WTC11 (cell line): ENCODE data around the gene MICAL1. TPM values are rescaled to one million over a fixed set of nuclear protein-coding genes. Genes with fewer than 3 reads are reported as not detected.

Source experiments
- ATAC-seq: fragments of 200-7000 bp; cut with Tn5 transposase; 2 replicates; pipeline ENCODE4 v1.10.0; 2021; ENCODE audit warnings: mild to moderate bottlenecking, moderate library complexity
- CTCF ChIA-PET: fragments of 300-600 bp; sonication (Branson Sonifier 250); formaldehyde crosslinking; loops from one replicate; lab custom pipeline; 2021; ENCODE audit warnings: antibody characterized with exemption; lab: Charles Lee
- POLR2A ChIA-PET: fragments of 350-600 bp; sonication (Branson Sonifier 250); formaldehyde crosslinking; loops from one replicate; lab custom pipeline; 2021; ENCODE audit warnings: antibody characterized with exemption; lab: Charles Lee
- DNase-seq: peaks from one replicate; pipeline ENCODE4 v3.0.0; 2021; ENCODE audit warnings: low spot score
- H3K27ac Mint-ChIP-seq: 2 replicates; pipeline ENCODE4 v1.8.0; 2021; ENCODE audit warnings: mixed read lengths
- H3K27me3 Mint-ChIP-seq: 2 replicates; pipeline ENCODE4 v1.8.0; 2021; ENCODE audit warnings: low read depth, mild to moderate bottlenecking, moderate library complexity, mixed read lengths
- H3K36me3 Mint-ChIP-seq: 2 replicates; pipeline ENCODE4 v1.8.0; 2021; ENCODE audit warnings: mixed read lengths
- H3K4me1 Mint-ChIP-seq: 2 replicates; pipeline ENCODE4 v1.8.0; 2022; ENCODE audit warnings: mixed read lengths
- H3K4me3 Mint-ChIP-seq: 2 replicates; pipeline ENCODE4 v1.8.0; 2021; ENCODE audit warnings: mild to moderate bottlenecking, moderate library complexity, mixed read lengths
- H3K9me3 Mint-ChIP-seq: 2 replicates; pipeline ENCODE4 v1.8.0; 2021; ENCODE audit warnings: mixed read lengths
- ARID4B ChIP-seq: sonication (generic); formaldehyde crosslinking; IDR thresholded peaks from 2 replicates; pipeline ENCODE4 v1.8.0; 2023; ENCODE audit warnings: missing genetic modification reagents, mild to moderate bottlenecking, borderline replicate concordance
- CBFB ChIP-seq: sonication (generic); formaldehyde crosslinking; IDR thresholded peaks from 2 replicates; pipeline ENCODE4 v1.8.1; 2022; ENCODE audit warnings: mild to moderate bottlenecking, low read depth, missing genetic modification reagents
- FOXJ3 ChIP-seq: sonication (generic); formaldehyde crosslinking; IDR thresholded peaks from 2 replicates; pipeline ENCODE4 v1.9.0; 2021; ENCODE audit warnings: missing genetic modification reagents, mild to moderate bottlenecking, borderline replicate concordance
- FOXP1 ChIP-seq: sonication (generic); formaldehyde crosslinking; IDR thresholded peaks from 2 replicates; pipeline ENCODE4 v1.8.0; 2022; ENCODE audit warnings: missing genetic modification reagents, mild to moderate bottlenecking, moderate library complexity, borderline replicate concordance
- GABPB1 ChIP-seq: sonication (generic); formaldehyde crosslinking; IDR thresholded peaks from 2 replicates; pipeline ENCODE4 v1.8.1; 2023; ENCODE audit warnings: mild to moderate bottlenecking, missing genetic modification reagents
- KAT7 ChIP-seq: sonication (generic); formaldehyde crosslinking; IDR thresholded peaks from 2 replicates; pipeline ENCODE4 v1.8.1; 2023; ENCODE audit warnings: missing genetic modification reagents, mild to moderate bottlenecking, borderline replicate concordance
- MAX ChIP-seq: sonication (generic); formaldehyde crosslinking; IDR thresholded peaks from 2 replicates; pipeline ENCODE4 v1.8.0; 2022; ENCODE audit warnings: mild to moderate bottlenecking, missing genetic modification reagents
- SMAD3 ChIP-seq: sonication (generic); formaldehyde crosslinking; IDR thresholded peaks from 2 replicates; pipeline ENCODE4 v1.8.0; 2022; ENCODE audit warnings: missing genetic modification reagents, mild to moderate bottlenecking, borderline replicate concordance
- TCF7 ChIP-seq: sonication (generic); formaldehyde crosslinking; IDR thresholded peaks from 2 replicates; pipeline ENCODE4 v1.8.0; 2022; ENCODE audit warnings: mild to moderate bottlenecking, low read depth, missing genetic modification reagents, moderate library complexity
- ZNF263 ChIP-seq: sonication (generic); formaldehyde crosslinking; IDR thresholded peaks from 2 replicates; pipeline ENCODE4 v1.8.1; 2022; ENCODE audit warnings: low read depth, mild to moderate bottlenecking, moderate library complexity, missing genetic modification reagents
- ZNF396 ChIP-seq: fragments of 250-450 bp; sonication (Bioruptor Pico); IDR thresholded peaks from 2 replicates; pipeline ENCODE4 v1.8.0; 2021; ENCODE audit warnings: mild to moderate bottlenecking, moderate library complexity, borderline replicate concordance
- ZNF671 ChIP-seq: fragments of 250-450 bp; sonication (Bioruptor Pico); IDR thresholded peaks from 2 replicates; pipeline ENCODE4 v1.8.0; 2021; ENCODE audit warnings: mild to moderate bottlenecking
- total RNA-seq: library from RNA; stranded (reverse); gene quantifications from 3 replicates; pipeline ENCODE4 v1.2.3, GENCODE V29; 2021
- TF ChIP-seq, protein P1 (sequence below): sonication (generic); formaldehyde crosslinking; IDR thresholded peaks from 2 replicates; pipeline ENCODE4 v1.8.1; 2022; ENCODE audit warnings: mild to moderate bottlenecking, missing genetic modification reagents, moderate library complexity, borderline replicate concordance
- TF ChIP-seq, protein P2 (sequence below): sonication (generic); formaldehyde crosslinking; IDR thresholded peaks from 2 replicates; pipeline ENCODE4 v1.8.0; 2022; ENCODE audit warnings: mild to moderate bottlenecking, missing genetic modification reagents
- TF ChIP-seq, protein P3 (sequence below): sonication (generic); formaldehyde crosslinking; IDR thresholded peaks from 2 replicates; pipeline ENCODE4 v1.8.1; 2023; ENCODE audit warnings: mild to moderate bottlenecking, moderate library complexity, missing genetic modification reagents
- TF ChIP-seq, protein P4 (sequence below): fragments of 250-450 bp; sonication (Bioruptor Pico); IDR thresholded peaks from 2 replicates; pipeline ENCODE4 v1.9.0; 2021; ENCODE audit warnings: moderate library complexity, mild to moderate bottlenecking, inconsistent platforms, borderline replicate concordance

The MICAL1 gene
- total RNA-seq, 1 experiment from 2014 or later = 57.4 TPM

- Mint-ChIP-seq H3K27ac (no peak overlapping the region), H3K9me3 (no peaks in the 10 kb centered on the region), H3K27me3 (peaks cover 7% of the 10 kb centered on the region), H3K4me1 (peaks cover 14% of the 10 kb centered on the region; the same call in 1 of the 2 replicates), H3K36me3 (peaks cover 19% of the 10 kb centered on the region), H3K4me3 (no peak overlapping the region)
- DNase-seq (no peak), ATAC-seq (no peak)
- CTCF ChIA-PET = interaction anchor here (1.4 to 2.0 kb wide), 2 partner anchors 12 to 596 kb away, joined by 3 to 8 read pairs; partner anchors contain the start of gene MICAL1
- TF ChIP-seq TCF7 (CRISPR knock-in tag) (no peak), CBFB (CRISPR knock-in tag) (no peak), ZNF671 (CRISPR knock-in tag) (no peak), ZNF396 (no peak), FOXJ3 (CRISPR knock-in tag) (no peak), MAX (CRISPR knock-in tag) (no peak)
- TF ChIP-seq, protein P1, sequence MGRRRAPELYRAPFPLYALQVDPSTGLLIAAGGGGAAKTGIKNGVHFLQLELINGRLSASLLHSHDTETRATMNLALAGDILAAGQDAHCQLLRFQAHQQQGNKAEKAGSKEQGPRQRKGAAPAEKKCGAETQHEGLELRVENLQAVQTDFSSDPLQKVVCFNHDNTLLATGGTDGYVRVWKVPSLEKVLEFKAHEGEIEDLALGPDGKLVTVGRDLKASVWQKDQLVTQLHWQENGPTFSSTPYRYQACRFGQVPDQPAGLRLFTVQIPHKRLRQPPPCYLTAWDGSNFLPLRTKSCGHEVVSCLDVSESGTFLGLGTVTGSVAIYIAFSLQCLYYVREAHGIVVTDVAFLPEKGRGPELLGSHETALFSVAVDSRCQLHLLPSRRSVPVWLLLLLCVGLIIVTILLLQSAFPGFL (CRISPR knock-in tag) = no peak
- TF ChIP-seq, protein P2, sequence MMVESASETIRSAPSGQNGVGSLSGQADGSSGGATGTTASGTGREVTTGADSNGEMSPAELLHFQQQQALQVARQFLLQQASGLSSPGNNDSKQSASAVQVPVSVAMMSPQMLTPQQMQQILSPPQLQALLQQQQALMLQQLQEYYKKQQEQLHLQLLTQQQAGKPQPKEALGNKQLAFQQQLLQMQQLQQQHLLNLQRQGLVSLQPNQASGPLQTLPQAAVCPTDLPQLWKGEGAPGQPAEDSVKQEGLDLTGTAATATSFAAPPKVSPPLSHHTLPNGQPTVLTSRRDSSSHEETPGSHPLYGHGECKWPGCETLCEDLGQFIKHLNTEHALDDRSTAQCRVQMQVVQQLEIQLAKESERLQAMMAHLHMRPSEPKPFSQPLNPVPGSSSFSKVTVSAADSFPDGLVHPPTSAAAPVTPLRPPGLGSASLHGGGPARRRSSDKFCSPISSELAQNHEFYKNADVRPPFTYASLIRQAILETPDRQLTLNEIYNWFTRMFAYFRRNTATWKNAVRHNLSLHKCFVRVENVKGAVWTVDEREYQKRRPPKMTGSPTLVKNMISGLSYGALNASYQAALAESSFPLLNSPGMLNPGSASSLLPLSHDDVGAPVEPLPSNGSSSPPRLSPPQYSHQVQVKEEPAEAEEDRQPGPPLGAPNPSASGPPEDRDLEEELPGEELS (CRISPR knock-in tag) = no peak
- TF ChIP-seq, protein P3, sequence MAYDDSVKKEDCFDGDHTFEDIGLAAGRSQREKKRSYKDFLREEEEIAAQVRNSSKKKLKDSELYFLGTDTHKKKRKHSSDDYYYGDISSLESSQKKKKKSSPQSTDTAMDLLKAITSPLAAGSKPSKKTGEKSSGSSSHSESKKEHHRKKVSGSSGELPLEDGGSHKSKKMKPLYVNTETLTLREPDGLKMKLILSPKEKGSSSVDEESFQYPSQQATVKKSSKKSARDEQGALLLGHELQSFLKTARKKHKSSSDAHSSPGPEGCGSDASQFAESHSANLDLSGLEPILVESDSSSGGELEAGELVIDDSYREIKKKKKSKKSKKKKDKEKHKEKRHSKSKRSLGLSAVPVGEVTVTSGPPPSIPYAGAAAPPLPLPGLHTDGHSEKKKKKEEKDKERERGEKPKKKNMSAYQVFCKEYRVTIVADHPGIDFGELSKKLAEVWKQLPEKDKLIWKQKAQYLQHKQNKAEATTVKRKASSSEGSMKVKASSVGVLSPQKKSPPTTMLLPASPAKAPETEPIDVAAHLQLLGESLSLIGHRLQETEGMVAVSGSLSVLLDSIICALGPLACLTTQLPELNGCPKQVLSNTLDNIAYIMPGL = no peak
- TF ChIP-seq, protein P4, sequence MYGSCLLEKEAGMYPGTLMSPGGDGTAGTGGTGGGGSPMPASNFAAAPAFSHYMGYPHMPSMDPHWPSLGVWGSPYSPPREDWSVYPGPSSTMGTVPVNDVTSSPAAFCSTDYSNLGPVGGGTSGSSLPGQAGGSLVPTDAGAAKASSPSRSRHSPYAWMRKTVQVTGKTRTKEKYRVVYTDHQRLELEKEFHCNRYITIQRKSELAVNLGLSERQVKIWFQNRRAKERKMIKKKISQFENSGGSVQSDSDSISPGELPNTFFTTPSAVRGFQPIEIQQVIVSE (CRISPR knock-in tag) = no peak
- POLR2A ChIA-PET = no interaction called here
Measured at GRCh38 chr6:109443425-109443950, 12.1 kb downstream of the MICAL1 start.

- POLR2A ChIA-PET = interaction anchor here (2.3 to 3.1 kb wide), 2 partner anchors 12 to 59 kb away, joined by 12 to 13 read pairs; partner anchors contain the start of genes CD164 and MICAL1
Measured at GRCh38 chr6:109442393-109442924, 13.1 kb downstream of the MICAL1 start.

DNA sequence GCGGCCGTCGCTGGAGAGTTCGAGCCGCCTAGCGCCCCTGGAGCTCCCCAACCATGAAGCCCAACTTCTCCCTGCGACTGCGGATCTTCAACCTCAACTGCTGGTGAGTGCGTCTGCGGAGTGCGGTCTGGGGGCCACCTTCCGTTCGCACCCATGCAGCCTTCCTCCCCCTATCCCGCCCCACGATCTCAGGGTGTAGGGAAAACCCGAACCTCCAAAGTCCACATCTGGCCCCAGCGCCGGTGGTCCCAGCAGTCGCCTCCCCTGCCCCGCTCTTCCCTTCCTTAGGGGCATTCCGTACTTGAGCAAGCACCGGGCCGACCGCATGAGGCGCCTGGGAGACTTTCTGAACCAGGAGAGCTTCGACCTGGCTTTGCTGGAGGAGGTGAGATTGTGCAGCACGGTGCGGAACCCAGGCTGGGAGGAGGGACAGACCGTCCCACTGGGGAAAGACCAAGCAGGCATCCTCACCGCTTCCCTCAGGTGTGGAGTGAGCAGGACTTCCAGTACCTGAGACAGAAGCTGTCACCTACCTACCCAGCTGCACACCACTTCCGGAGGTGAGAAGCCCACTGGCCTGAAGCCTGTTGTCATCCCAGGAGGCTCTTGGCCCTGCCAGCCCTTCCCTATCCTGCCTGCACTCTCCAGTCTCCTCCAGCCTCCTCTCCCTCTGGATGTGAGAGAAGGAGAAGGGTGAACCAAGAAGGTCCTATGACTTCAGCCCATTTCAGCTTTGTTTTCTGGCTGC is 14.3 kb downstream of the MICAL1 start:
- DNase-seq (peak; percentile 69), ATAC-seq (peak; percentile 61)
- H3K27me3 Mint-ChIP-seq = peaks cover 7% of the 10 kb centered on the region
- ChIA-PET CTCF (interaction anchor here (0.7 to 2.5 kb wide), 16 partner anchors 9 to 598 kb away, joined by 3 to 24 read pairs (median 4); partner anchors contain the start of gene MICAL1), POLR2A (interaction anchor here (0.6 to 3.1 kb wide), 6 partner anchors 14 to 346 kb away, joined by 3 to 13 read pairs (median 4); partner anchors contain the start of genes CD164, MICAL1, SESN1 and ZBTB24)
- 0 out of 2 replicates have a peak overlapping the region, but pooled peaks have one; percentile 32 for H3K27ac Mint-ChIP-seq
- no peaks in the 10 kb centered on the region for H3K9me3 Mint-ChIP-seq
- H3K4me3 Mint-ChIP-seq = peak overlapping the region; percentile 92
- H3K36me3 Mint-ChIP-seq = peaks cover 14% of the 10 kb centered on the region
- peaks cover 14% of the 10 kb centered on the region; the same call in 1 of the 2 replicates for H3K4me1 Mint-ChIP-seq
- peak; percentile 43; the same call in 1 of the 2 replicates for TF ChIP-seq FOXP1 (CRISPR knock-in tag)
- TF ChIP-seq, protein P1 (CRISPR knock-in tag) = no peak
- no peak for TF ChIP-seq ZNF263
- TF ChIP-seq KAT7 (CRISPR knock-in tag) = no peak
- peak; percentile 81 for TF ChIP-seq ARID4B (CRISPR knock-in tag)

More at GRCh38 chr6:109442393-109442924, 13.1 kb downstream of the MICAL1 start:
- H3K36me3 Mint-ChIP-seq = peaks cover 19% of the 10 kb centered on the region
- no peak for DNase-seq
- H3K27me3 Mint-ChIP-seq = peaks cover 7% of the 10 kb centered on the region
- no peaks in the 10 kb centered on the region for H3K9me3 Mint-ChIP-seq
- TF ChIP-seq FOXJ3 (CRISPR knock-in tag) (no peak), GABPB1 (no peak), SMAD3 (CRISPR knock-in tag) (no peak)
- H3K27ac Mint-ChIP-seq = no peak overlapping the region
- H3K4me1 Mint-ChIP-seq = peaks cover 14% of the 10 kb centered on the region; the same call in 1 of the 2 replicates
- CTCF ChIA-PET = interaction anchor here (1.2 to 2.5 kb wide), 6 partner anchors 13 to 597 kb away, joined by 3 to 24 read pairs (median 6); partner anchors contain the start of gene MICAL1
- ATAC-seq = no peak
- peak overlapping the region; percentile 92; the same call in 1 of the 2 replicates for H3K4me3 Mint-ChIP-seq
